Hindlimb muscle (tissue), 1 donor: ENCODE measurements around the gene SIRT2. TPM values are rescaled to one million over a fixed set of nuclear protein-coding genes. Genes with fewer than 3 reads are reported as not detected.
"Not testable (repeated sequence)": the region's sequence is repeated elsewhere in the genome, so short reads cannot be mapped to it uniquely, and the experiment has no call there.

ENCODE experiments used
- DNase-seq: peaks from one replicate; pipeline ENCODE4 v3.0.0-alpha.2; 2013
- polyA plus RNA-seq: library from polyadenylated mRNA; unstranded; fragments of 120-200 nt; gene quantifications from one replicate; pipeline ENCODE4 v1.2.1, GENCODE V29; 2013; ENCODE audit not compliant: insufficient read length

The SIRT2 gene
- polyA plus RNA-seq, 1 donor: 98.5 TPM

DNA sequence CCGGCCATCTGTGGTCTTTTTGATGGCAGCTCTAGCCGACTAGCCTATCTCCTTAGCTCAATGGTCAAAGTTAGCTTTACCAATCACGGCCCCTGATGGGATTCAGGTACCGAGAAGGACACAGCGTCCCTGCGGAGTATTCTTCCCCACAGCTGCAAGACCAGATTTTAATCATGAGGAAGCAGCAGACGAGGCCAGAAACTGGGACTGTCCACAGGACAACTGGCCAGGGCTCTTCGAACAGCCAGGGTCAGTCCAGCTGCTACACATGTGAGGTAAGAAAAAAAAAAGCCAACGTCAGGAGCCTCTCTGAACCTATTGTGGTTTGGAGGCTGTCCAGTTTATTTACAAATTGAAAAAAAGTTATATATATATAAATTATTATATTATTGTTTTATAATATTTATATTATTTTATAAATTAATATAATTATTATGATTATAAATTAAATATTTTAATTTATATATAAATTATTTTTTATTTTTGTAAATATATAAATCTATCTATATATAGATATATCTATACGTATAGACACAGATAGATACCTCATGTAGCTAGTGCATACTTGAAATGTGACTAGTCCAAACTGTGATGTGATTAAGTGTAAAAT lies 32.1 kb downstream of the SIRT2 start:
- no peak for DNase-seq

DNA sequence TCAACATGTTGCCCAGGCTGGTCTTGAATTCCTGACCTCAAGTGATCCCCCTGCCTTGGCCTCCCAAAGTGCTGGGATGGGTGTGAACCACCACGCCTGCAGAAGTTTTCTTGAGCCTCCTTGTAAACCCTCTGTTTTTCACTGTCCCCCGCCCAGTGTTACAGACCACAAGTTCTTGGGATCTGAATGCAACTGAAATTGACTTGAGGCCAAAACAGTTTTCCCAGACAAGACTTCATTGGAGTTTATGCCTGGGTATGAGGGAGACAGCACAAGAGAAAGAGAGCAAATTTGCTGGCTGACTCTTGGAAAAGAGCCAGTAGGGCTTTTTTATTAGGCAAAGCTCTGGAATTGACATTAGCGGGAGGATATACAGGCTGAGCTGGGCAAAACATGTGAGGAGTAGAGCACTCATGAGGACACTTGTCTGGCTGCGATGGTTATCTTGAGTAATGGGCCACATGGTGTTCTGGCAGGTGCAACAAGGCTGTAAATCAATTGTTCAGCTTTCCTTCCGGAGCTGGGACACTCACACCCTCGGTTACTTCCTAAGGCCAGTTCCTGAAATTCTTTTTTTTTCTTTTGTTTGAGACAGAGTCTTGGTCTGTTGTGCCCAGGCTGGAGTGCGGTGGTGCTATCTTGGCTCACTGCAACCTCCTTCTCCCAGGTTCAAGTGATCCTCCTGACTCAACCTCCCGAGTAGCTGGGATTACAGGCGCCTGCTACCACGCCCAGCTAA lies 36.9 kb downstream of the SIRT2 start:
- DNase-seq: peak; percentile 85

DNA sequence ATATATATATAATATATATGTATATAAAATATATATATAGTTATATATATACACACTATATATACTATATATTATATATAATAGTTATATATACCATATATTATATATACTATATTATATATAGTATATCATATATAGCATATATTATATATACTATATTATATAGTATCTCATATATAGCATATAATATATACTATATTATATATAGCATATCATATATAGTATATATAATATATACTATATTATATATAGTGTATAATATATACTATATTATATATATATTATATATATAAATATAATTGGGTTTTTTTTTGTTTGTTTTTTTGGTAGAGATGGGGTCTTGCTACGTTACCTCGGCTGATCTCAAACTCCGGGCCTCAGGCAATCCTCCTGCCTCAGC lies 38.0 kb downstream of the SIRT2 start:
- DNase-seq: no peak

DNA sequence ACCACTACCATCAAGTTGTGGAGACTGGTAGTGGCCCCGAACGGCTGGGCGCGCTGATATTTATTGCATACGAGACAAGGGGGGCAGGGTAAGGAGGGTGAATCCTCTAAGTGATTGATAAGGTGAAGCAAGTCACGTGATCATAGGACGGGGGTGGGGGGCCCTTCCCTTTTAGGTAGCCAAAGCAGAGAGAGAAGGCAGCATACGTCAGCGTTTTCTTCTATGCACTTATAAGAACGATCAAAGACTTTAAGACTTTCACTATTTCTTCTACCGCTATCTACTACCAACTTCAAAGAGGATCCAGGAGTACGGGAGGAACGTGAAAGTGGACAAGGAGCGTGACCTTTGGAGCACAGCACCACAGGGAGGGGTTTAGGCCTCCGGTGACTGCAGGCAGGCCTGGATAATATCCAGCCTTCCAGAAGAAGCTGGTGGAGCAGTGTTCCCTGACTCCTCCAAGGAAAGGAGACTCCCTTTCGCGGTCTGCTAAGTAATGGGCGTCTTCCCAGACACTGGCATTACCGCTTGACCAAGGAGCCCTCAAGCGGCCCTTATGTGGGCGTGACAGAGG lies 39.7 kb downstream of the SIRT2 start:
- not testable (repeated sequence) for DNase-seq

DNA sequence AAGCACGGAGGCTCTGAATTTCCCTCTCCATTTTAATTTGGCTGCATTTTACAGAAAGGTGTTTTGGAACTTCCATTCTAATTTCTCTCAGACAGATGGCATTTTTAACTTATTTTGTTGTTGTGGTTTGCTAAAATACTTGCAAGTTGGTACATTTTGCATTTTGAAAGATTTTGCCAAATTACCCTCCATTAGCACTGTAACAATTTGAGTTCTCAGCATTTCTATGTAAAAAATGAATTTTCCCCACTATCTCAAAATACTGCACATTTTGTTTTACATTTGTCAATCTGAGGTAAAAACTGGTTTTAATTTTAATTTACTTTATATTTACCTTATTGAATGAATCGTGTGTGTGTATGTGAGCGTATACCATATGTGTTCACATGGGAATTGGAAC lies 42.6 kb downstream of the SIRT2 start:
- DNase-seq: no peak

DNA sequence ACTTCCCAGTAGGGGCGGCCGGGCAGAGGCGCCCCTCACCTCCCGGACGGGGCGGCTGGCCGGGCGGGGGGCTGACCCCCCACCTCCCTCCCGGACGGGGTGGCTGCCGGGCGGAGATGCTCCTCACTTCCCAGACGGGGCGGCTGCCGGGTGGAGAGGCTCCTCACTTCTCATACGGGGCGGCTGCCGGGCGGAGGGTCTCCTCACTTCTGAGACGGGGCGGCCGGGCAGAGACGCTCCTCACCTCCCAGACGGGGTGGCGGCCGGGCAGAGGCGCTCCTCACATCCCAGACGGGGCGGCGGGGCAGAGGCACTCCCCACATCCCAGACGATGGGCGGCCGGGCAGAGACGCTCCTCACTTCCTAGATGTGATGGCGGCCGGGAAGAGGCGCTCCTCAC lies 43.7 kb downstream of the SIRT2 start:
- not testable (repeated sequence) for DNase-seq

DNA sequence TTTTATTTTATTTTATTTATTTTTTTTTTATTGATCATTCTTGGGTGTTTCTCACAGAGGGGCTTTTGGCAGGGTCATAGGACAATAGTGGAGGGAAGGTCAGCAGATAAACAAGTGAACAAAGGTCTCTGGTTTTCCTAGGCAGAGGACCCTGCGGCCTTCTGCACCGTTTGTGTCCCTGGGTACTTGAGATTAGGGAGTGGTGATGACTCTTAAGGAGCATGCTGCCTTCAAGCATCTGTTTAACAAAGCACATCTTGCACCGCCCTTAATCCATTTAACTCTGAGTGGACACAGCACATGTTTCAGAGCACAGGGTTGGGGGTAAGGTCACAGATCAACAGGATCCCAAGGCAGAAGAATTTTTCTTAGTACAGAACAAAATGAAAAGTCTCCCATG lies 44.5 kb downstream of the SIRT2 start:
- not testable (repeated sequence) for DNase-seq

DNA sequence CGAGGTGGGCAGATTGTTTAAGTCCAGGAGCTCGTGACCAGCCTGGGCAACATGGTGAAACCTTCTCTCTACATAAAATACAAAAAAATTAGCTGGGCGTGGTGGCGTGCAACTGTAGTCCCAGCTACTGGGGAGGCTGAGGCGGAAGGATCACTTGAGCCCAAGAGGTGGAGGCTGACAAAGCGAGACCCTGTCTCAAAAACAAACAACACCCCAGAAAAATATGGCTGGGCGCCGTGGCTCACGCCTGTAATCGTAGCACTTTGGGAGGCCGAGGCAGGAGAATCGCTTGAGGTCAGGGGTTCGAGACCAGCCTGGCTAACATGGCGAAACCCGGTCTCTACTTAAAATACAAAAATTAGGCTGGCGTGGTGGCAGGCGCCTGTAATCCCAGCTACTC lies 46.2 kb downstream of the SIRT2 start:
- no peak for DNase-seq

DNA sequence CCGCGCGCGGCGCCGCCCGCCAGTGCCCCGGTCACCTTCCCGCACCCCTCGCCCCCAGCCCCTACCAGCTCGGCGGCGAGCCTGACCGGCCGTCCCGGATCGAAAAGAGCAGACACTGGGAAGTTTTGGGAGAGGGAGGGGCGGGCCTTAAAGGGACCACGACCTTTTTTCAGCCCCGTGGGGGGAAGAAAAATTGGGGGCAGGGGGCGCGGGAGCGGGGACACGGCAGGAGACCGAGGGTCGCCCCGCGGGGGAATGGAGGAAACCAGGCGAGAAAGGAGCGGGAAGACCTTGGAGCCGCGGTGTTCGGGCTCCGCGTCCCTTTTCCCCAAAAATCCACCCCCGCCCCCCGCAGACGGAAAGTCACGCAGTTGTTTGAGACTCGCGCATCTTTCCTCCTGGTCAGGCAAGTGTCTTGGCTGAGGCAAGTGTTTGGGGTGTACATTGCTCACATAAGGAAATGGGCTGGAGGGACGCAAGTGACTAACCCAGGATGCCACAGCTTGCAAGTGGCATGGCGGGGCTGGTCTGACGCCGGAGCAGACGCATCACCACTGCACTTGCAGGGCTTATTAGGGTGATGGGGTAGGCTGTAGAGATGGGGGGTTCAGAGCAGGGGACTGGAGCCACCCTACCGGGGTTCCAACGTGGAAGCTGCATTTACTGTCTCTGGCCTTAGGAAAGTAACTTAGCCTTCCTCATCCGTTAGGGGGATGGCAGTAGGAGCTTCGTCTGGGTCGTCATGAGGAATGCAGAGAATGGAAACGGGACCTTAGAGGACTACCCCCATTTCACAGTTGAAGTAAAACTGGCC lies 47.0 kb downstream of the SIRT2 start:
- DNase-seq: peak; percentile 69

DNA sequence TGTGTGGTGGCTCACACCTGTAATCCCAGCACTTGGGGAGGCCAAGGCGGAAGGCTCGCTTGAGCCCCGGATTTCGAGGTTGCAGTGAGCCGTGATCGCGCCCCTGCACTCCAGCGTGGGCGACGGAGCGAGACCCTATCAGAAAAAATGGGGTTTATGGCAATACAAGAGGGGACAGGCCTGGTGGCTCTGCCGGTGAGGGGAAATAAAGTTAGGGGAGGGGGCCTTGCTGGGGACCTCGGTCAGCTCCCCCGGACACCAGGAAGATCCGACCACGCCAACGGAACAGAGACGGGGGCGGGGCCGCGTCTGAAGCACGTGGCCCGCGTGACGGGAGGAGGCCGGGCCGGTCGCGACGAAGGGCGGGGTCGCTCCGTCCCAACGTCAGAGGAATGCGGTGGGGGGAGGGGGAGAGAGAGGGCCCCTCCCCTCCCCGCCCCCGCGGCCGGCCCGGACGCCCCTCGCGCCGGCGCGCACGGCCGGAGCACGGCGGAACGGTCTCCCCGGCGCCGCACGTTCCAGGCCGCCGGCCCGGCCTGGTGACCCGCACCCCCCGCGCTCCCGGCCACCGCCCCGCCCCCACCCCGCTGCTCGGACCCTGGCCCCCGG lies 47.7 kb downstream of the SIRT2 start:
- peak; percentile 97 for DNase-seq

DNA sequence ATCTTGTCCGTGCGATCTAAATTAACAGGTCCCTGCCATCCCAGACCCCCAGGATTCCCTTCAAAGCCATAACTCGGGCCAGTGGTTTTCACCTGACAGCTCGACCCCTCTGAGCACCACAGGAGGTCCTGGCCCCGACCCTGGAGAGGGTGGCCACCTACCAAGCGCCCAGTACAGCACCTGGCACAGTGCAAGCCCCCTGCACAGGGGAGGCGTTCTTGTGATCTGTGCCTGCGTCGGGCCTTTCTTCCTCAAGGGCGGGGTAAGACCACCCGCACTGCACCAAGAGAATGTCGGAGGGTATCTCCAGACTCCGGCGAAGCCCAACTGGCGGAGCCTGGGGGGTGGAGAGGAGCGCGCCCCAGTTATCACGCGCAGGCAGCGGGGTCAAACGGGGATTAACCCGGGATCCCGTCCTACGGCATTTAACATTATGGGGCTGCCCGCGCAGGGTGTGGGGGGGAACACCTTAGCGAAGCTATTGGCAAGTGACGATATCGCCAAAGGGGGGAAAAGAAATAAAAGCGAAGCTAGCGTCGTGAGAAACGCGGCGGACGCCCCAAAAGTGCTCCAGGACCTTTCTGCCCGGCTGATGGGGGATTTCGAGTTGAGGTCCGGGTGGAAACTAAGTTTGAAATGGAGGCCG lies 48.3 kb downstream of the SIRT2 start:
- no peak for DNase-seq

DNA sequence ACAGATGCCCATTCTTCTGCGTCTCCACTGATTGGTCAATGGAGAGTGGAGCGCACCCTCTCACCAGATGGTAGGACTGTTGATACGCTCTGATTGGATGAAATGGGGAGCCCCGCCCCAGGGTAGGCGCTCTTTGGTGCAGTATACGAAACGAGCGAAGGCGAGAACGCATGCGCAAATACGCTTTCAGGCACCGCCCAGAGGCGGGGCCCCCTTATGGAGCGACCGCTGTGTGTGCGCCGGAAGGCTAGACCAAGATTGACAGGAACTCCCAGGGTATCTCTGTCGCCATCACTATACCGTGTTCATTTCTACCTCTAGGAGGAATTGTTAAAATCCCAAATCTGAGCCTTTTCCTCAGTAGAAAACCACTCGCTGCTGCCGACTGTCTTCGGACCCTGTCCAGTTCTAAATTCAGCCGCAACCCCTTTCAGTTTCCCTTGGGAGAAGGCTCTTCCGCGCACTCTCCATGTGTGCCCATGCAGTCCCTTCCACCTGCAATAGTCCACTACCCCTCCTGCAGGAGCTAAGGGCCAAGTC lies 48.9 kb downstream of the SIRT2 start:
- no peak for DNase-seq

DNA sequence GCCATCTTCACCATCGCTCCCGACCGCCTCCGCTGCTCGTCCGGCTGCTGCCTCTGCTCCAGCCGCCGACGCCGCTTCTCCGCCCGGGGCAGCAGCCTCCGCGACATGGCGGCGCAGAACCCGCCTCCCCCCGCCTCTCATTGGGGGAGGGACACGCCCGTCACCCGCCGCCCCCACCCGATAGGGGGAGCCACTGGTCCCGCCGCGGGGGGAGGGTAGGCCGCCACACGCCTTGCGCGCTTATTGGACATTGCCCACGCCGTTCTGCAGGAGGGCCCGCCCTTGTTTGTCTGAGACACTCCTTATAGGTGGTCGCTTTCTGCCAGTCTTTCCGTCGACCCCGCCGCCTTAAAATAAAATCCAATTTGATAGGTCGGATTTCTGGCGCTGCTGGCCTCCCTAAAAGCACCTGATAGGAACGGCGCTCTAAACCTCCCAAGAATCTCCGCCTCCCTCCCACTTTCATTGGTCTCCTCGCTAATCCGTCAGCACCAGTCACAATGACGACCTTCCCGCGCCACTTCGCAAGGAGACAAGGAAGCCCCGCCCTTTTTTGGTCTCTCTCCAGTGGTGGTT lies 49.5 kb downstream of the SIRT2 start, which contains the start of gene HNRNPL:
Gene HNRNPL, minus strand, starts transcription at position 127 of the 576 bp plus-strand sequence. Its CDS starts 20 bp downstream, at position 107.
- DNase-seq: peak; percentile 100

DNA sequence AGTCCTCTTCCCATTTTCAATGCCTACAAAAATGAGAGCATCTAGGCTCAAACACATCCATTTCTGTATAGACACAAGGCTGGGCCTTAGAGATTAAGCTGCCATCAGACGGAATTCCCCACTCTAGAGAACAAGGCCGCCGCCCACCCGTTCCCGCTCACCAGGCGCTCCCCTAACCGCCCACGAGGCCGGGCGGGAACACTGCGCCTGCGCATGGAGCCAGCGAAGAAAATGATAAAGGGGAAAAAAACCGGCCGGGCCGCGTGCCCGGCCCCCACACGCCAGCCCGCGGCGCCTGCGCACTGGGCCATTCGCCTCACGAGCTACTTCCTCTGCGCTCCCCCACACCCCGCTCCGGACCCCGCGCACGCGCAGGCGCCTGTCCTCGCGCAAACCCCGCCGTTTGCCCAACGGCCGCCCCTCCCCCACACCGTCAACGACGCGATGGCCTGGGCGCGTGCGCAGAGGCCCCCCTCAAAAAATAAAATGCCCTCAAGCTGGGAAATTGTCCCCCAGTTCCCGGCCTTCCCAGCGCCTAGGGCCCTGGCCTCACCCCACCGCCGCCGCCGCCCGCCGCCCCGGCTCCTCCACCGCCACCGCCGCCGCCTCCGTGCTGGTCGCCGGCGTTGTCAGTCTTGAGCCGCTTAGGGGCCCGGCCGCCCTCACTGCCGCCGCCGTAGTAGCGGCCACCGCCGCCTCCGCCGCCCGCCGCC lies 50.1 kb downstream of the SIRT2 start:
- DNase-seq: peak; percentile 97

DNA sequence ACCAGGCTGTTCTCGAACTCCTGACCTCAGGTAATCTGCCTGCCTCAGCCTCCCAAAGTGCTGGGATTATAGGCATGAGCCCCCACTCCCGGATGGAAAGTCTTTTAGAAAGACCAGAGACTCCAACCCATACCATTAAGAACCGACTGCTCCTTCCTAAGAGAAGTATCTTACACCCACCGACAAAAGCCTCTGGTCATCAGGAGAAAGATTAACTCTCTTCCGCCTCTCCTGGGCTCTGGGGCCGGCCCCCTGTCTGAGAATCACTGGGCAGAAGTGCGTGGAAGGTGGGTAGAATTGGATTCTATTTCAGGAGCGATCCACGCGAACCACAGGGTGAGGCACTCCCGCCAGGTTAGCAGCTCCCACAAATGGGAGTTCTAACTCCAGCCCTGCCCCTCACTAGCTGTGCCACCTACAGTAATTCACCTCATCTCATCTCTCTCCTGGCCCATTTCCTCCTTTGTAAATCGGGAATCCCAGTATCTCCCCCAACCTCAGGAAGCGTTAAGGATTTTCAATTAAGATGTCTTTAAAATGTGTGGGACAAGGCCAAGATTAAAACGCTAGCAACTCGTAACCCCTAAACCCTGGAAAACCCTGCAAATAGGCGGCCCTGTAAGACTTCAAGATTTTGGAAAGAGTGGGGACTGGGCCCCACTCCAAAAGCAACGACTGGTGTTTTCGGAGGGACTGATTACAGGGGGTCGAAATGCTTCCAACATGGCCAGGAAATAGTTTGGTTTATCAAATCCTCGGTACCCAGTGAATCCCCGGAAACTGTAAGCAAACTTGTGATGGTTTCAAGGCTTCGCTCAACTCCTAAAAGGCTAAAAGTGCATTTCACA lies 50.9 kb downstream of the SIRT2 start:
- DNase-seq: no peak

DNA sequence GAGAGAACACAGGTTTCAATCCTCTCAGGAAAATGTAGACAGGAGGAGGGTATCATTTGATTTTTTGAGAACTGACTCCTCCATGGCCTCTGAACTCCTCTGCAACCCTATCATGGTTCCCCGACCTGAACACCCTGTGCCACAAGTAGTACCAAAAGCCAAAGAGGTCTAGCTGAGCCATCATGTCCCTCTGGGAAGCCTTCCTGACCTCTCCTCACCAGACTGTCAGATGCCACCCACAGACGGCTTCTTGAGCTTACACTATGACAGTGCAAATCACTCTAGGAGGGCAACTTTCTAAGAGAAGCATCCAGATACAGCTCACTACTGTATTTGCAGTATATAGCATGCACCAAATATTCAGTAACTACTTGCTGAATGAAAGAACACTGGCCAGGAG lies 53.3 kb downstream of the SIRT2 start:
- DNase-seq: no peak

DNA sequence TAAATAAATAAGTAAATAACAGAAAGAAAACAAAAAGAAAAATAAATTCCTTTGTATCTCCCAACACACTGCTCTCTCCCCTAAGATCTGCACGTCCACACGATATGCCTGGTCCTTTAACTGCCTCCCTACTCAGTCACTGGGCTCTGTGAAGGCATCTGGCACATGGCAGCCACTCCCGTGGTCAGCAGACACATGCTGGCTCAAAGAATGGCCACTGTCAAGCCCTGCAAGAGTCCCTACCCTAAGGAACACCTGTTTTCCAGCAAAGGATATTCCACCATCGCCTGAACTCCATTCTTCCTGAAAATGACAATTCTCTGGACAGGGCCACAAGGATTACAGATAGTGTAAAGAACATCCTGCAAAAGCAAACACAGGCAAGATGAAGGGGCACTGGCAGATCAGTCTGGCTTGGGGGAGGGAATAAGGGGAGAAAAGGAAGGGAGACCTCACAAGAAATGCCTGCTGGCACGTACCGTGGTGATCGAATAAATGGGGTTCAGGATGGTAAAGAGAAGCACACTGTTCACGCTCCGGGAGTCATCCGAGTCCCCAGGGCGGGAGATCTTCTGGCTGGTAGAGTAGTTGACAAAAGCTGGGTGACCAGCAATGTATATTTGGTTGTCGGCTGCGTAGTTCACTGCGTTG lies 53.9 kb downstream of the SIRT2 start:
- no peak for DNase-seq

DNA sequence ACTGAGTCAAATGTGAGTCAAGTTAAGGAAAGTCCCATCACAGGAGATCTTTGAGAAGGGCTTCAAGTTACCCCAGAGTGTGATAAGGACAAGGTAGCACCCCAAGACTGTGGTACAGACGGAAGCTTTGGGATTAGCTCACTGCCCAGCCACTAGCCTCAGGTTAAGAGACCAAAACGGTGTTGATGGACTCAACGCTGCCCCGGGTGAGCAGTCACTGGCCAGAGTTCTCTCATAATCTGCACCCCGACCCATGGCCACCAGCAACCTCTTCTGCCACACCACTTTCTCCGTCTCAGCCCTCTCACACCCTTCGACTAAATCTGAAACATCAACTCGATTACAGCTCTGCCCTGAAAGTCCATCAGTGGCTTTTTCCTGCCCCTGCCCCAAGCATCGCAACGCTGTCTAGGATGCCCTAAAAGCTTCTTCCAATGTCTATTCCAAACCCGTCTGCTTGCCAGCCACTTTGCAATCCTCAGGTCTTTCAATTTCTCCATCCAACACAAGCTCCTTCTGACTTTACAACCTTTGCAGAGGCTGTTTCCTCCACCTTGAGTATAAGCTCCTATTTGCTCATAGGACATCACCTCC lies 55.2 kb downstream of the SIRT2 start:
- DNase-seq: no peak
